Erythroblast (primary cell): Measurements from ENCODE around the gene PSORS1C2.

Experiments used
- DNase-seq, 2 experiments: peaks; one replicate each; lab custom pipeline; 2025; lab: John Stamatoyannopoulos, UW
- GATA1 ChIP-seq: IDR thresholded peaks from 2 replicates; pipeline ENCODE4 v1.6.1; 2011; ENCODE audit warnings: low read depth, mild to moderate bottlenecking, control low read depth, low read length, moderate library complexity
- POLR2A ChIP-seq: IDR thresholded peaks from 2 replicates; pipeline ENCODE4 v1.6.1; 2011; ENCODE audit warnings: mild to moderate bottlenecking, low read length

Gene PSORS1C2

GRCh38 chr6:31098449-31098938, 40.4 kb downstream of the PSORS1C2 start:
- no peak for DNase-seq
- TF ChIP-seq GATA1: no peak
- TF ChIP-seq POLR2A: no peak

DNA sequence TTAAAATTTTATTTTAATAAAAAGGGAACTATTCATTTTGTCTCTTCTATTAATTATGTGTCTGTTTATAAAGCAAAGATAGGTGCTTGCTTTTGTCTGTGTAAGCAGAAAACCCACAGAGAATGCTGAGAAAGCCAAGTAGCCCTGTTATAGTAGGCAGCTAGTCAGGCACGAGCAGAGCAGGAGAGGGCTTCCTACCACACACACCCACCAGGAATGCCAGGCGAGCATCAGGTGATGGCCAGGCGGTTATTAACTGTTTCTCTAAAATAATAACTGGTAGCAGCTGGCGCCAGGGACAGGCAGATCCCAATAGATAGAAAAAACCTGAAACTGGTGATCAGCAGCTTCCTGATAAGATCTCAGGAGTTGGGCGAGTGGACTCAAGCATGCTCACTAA, 42.2 kb downstream of the PSORS1C2 start:
- no peak for TF ChIP-seq POLR2A
- TF ChIP-seq GATA1: no peak
- DNase-seq: no peak

DNA sequence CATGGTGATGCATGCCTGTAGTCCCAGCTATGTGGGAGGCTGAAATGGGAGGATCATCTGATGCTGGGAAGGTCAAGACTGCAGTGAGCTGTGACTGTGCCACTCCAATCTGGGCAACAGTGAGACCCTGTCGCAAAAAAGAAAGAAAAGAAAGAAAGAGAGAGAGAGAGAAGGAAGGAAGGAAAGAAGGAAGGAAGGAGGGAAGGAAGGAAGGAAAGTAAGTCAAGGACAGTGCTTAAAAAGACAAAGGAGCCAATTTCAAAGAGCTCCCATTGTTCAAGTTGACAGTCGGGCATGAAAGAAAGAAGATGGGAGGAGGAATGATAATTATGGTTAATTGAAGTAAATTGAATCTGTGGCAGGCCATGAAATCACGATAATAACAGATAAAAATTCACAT, 42.7 kb downstream of the PSORS1C2 start:
- no peak for TF ChIP-seq POLR2A
- no peak for TF ChIP-seq GATA1
- no peak for DNase-seq

- TF ChIP-seq GATA1: no peak
- no peak for TF ChIP-seq POLR2A
- no peak for DNase-seq
These were observed 44.4 kb downstream of the PSORS1C2 start for GRCh38 chr6:31094389-31094881.

DNA sequence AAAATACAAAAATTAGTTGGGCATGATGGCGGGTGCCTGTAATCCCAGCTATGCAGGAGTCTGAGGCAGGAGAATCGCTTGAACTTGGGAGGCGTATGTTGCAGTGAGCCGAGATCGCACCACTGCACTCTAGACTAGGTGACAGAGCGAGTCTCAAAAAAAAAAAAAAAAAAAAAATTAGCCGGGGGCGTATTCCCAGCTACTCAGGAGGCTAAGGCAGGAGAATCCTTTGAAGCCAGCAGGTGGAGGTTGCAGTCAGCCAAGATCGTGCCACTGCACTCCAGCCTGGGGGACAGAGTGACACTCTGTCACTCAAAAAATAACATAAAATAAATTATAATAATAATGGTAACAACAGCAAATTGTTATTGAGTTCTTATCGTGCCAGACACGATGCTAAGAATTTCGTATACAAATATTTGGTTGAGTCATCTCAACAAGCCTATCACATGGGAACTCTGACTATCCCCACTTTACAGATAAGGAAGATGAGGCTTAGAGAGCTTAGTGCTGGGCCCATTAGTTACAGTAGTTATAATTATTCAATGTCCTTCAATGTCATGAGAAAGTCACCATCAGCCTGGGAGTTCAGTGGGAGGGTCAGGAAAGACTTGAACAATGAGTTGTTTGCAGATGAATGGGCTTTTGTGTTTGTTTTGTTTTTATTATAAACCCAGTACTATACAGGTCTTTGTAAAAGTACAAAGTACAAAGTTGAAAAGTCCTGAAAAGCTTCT, 45.9 kb downstream of the PSORS1C2 start:
- TF ChIP-seq POLR2A (no peak), GATA1 (no peak)
- DNase-seq: no peak

DNA sequence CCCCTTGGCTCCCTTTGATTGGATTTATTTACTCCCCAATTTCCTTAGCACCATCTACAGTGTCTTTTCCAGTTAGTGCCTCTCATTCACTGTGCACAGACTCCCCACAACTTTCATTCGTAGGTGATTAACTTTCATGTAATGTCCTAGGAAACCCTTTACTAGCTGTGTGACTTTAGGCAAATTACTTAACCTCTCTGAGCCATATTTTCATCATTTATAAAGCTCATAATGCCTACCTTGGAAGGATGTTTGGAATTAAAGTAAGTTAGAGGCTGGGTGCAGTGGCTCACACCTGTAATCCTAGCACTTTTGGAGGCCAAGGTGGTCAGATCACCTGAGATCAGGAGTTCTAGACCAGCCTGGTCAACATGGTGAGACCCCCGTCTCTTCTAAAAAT, 46.6 kb downstream of the PSORS1C2 start:
- DNase-seq: no peak
- no peak for TF ChIP-seq POLR2A
- TF ChIP-seq GATA1: no peak

DNA sequence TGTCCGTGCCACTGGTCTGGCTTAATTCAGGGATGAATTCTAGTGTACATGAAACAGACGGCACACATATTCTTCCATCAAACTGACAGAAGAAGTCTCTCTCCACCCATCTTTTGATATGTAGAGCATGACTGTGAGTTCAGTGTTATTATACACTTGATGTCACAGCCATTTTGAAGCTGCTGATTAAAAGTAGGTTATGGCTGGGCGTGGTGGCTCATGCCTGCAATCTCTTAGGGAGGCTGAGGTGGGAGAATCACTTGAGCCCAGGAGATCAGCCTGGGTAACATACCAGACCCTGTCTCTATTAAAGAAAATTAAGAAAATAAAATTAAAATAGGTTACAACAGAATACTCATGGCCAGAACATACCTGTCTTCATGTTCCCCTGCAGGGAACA, 47.2 kb downstream of the PSORS1C2 start:
- DNase-seq: no peak
- TF ChIP-seq POLR2A (no peak), GATA1 (no peak)

DNA sequence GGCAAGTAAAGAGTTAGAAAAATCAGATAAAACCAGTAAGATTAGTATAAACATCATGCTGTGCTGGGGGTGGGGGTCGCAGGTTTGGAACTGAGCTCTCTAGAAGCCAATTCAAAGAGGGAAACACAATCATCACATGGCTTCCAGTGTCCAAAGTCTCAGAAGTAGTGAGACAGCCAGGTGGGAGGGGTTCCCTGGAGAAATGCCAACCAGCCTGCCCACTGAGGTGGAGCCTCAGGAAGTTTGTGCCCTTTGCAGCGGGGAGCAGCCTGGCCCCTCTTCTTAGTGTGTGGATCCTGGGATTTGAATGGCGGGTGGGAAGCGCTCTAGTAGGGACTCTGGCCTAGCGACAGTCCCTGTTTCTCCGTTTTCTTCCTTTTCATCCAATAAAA, 47.9 kb downstream of the PSORS1C2 start:
- TF ChIP-seq GATA1 (no peak), POLR2A (no peak)

DNA sequence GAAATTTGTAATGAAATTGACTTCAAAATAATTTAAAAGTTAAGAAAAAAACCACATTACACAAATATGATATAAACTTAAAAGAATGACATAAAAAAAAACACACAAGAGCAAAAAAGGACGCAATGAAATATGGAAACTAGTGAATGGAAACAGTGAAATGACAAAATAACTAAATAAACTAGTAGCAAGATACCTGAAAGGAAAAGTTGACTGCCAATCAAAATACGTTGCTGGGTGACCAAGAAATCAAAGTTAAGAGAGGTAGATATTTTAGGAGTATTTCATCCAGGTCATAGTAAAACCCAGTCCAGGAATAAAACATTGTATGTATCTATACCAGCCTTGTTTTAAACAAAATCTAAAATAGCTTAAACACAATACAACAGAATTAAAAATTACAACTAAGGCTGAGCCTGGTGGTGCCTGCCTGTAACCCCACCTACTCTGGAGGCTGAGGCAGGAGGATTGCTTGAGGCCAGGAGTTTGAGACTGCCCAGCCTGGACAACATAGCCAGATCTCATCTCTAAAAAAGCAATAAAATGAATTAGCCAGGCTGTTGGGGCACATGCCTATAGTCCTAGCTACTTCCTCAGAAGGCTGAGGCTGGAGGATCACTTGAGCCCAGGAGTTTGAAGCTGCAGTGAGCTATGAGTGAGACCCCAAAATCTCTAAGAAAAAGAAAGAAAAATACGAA, 48.4 kb downstream of the PSORS1C2 start:
- DNase-seq: no peak

More for the DNA sequence above, 47.9 kb downstream of the PSORS1C2 start:
- no peak for DNase-seq

More for the DNA sequence above, 48.4 kb downstream of the PSORS1C2 start:
- no peak for TF ChIP-seq POLR2A
- TF ChIP-seq GATA1: no peak
